Mesendoderm (in vitro differentiated cells): Measurements from ENCODE around the gene SOX8.

Experiments used
- DNase-seq: peaks from one replicate; pipeline ENCODE4 v3.0.0; 2013
- H2AK5ac ChIP-seq: 2 replicates; pipeline ENCODE4 v1.6.1; 2013; ENCODE audit warnings: low read length, inconsistent platforms
- H2BK120ac ChIP-seq: 2 replicates; pipeline ENCODE4 v1.6.1; 2013; ENCODE audit warnings: low read depth, mild to moderate bottlenecking, low read length, moderate library complexity, mixed read lengths
- H2BK15ac ChIP-seq: replicated peaks from 2 replicates; pipeline ENCODE4 v1.6.1; 2013; ENCODE audit warnings: low read depth, mild to moderate bottlenecking, moderate library complexity
- H2BK5ac ChIP-seq: 2 replicates; pipeline ENCODE4 v1.6.1; 2013; ENCODE audit warnings: low read length, inconsistent platforms
- H3K18ac ChIP-seq: 2 replicates; pipeline ENCODE4 v1.6.1; 2013; ENCODE audit warnings: mild to moderate bottlenecking, low read length, mixed read lengths
- H3K23ac ChIP-seq: one replicate; pipeline ENCODE4 v1.6.1; 2013; ENCODE audit warnings: low read length
- H3K27ac ChIP-seq: 2 replicates; pipeline ENCODE4 v1.5.1; 2013; ENCODE audit warnings: low read depth, mild to moderate bottlenecking, inconsistent platforms, low read length, moderate library complexity
- H3K27me3 ChIP-seq: 2 replicates; pipeline ENCODE4 v1.6.1; 2013; ENCODE audit warnings: low read length, control low read depth, mild to moderate bottlenecking, inconsistent platforms; ENCODE audit not compliant: insufficient read depth, poor library complexity
- H3K36me3 ChIP-seq: 2 replicates; pipeline ENCODE4 v1.6.1; 2013; ENCODE audit warnings: low read length, inconsistent platforms; ENCODE audit not compliant: control insufficient read depth, insufficient read depth
- H3K4ac ChIP-seq: one replicate; pipeline ENCODE4 v1.6.1; 2013; ENCODE audit warnings: low read depth, mild to moderate bottlenecking, low read length, moderate library complexity
- H3K4me1 ChIP-seq: 2 replicates; pipeline ENCODE4 v1.6.1; 2013; ENCODE audit warnings: low read depth, low read length, inconsistent platforms; ENCODE audit not compliant: control insufficient read depth
- H3K4me2 ChIP-seq: 2 replicates; pipeline ENCODE4 v1.6.1; 2013; ENCODE audit warnings: low read length
- H3K4me3 ChIP-seq: 2 replicates; pipeline ENCODE4 v1.5.1; 2013; ENCODE audit warnings: mild to moderate bottlenecking, low read length
- H3K56ac ChIP-seq: one replicate; pipeline ENCODE4 v1.6.1; 2013; ENCODE audit warnings: low read length
- H3K79me1 ChIP-seq: 2 replicates; pipeline ENCODE4 v1.6.1; 2013; ENCODE audit warnings: low read length, inconsistent platforms
- H3K79me2 ChIP-seq: 2 replicates; pipeline ENCODE4 v1.6.1; 2013; ENCODE audit warnings: mild to moderate bottlenecking, low read length; ENCODE audit not compliant: control insufficient read depth, insufficient read depth
- H3K9ac ChIP-seq: 2 replicates; pipeline ENCODE4 v1.6.1; 2013; ENCODE audit warnings: low read length, inconsistent platforms
- H4K5ac ChIP-seq: one replicate; pipeline ENCODE4 v1.6.1; 2013; ENCODE audit warnings: low read length
- H4K8ac ChIP-seq: one replicate; pipeline ENCODE4 v1.6.1; 2013; ENCODE audit warnings: low read depth, mild to moderate bottlenecking, control low read depth, low read length, moderate library complexity
- WGBS: extraction: QIAGEN DNeasy Blood & Tissue Kit; methylation state at CpG from one replicate; pipeline ENCODE4 v1.1.7; 2013; ENCODE audit warnings: low lambda C conversion rate, missing lambda C conversion rate; ENCODE audit not compliant: insufficient coverage; ENCODE audit errors: extremely low coverage; 5-methylcytosine and 5-hydroxymethylcytosine counted together

The SOX8 gene

DNA sequence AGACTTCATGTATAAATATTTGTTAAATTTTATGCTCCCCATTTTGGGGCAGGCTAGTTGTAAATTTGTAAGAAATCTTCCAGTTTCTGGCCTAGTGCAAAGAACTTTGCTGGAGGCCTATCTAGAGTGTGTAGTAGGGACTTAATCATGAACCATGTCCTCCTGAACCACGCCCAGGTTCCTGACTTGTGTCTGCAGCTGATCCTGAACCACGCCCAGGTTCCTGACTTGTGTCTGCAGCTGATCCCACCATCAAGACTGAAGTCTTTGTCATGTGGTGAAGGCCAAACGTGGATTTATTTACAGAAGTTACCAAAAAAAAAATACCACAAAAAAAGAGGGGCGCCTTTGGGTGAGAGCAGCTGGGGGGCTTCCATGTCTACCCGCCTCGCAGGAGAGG lies 43.8 kb upstream of the SOX8 start:
- Histone ChIP-seq H2BK15ac (no peak overlapping the region), H3K36me3 (no peaks in the 10 kb centered on the region), H3K56ac (no peak overlapping the region), H3K4me3 (no peak overlapping the region), H3K4me1 (no peaks in the 10 kb centered on the region), H3K4me2 (no peak overlapping the region), H2BK5ac (no peak overlapping the region), H2AK5ac (no peak overlapping the region), H3K27ac (no peak overlapping the region), H4K5ac (no peak overlapping the region), H3K4ac (no peak overlapping the region), H3K23ac (no peak overlapping the region), H3K79me1 (no peaks in the 10 kb centered on the region), H4K8ac (no peak overlapping the region), H3K18ac (no peak overlapping the region), H3K79me2 (no peaks in the 10 kb centered on the region), H3K9ac (no peak overlapping the region), H3K27me3 (no peaks in the 10 kb centered on the region), H2BK120ac (no peak overlapping the region)
- WGBS, result no CpG with 5 or more reads among the region's 6 CpGs
- DNase-seq, result no peak

DNA sequence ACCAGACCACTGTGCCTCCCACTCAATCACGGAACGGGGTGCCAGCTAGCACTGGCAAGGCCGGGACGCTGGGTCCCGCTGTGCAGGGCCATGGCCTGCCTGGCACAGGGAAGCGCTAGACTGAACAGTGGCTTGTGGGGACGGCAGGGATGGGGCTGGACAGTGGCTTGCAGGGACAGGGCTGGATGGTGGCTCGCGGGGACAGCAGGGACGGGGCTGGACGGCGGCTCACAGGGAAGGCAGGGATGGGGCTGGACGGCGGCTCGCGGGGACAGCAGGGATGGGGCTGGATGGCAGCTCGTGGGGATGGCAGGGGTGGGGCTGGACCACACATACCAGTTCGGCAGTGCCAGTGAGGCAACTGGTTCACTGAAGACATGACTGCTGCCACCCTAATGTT lies 43.4 kb upstream of the SOX8 start:
- Histone ChIP-seq H3K18ac (no peak overlapping the region), H3K56ac (no peak overlapping the region), H4K5ac (no peak overlapping the region), H3K4ac (no peak overlapping the region), H2BK5ac (no peak overlapping the region), H3K27me3 (no peaks in the 10 kb centered on the region), H3K79me2 (no peaks in the 10 kb centered on the region), H2BK120ac (no peak overlapping the region), H2BK15ac (no peak overlapping the region), H3K4me3 (no peak overlapping the region), H2AK5ac (no peak overlapping the region), H3K36me3 (no peaks in the 10 kb centered on the region), H3K9ac (no peak overlapping the region), H3K23ac (no peak overlapping the region), H3K79me1 (no peaks in the 10 kb centered on the region), H3K4me1 (no peaks in the 10 kb centered on the region), H3K4me2 (no peak overlapping the region), H3K27ac (no peak overlapping the region), H4K8ac (no peak overlapping the region)
- no peak for DNase-seq
- WGBS, result no CpG with 5 or more reads among the region's 18 CpGs

DNA sequence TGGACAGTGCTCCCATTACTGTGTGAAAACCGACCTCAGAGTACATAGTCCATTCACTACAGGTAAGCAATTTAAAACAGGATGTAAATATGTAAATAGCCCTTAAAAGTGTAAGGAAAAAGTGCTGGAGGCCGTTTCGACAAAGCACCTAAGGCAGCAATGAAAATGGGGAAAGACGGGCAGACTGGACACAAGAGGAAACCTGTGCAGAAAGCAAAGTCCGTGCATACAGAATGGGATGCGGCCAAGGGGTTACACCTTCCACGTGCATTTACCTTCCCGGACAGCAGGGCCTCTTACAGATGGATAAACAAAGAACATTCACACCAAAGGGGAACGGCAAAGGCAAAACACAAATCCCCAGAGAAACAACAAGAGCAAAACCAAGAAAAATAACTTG lies 42.8 kb upstream of the SOX8 start:
- Histone ChIP-seq H3K36me3 (no peaks in the 10 kb centered on the region), H2BK120ac (no peak overlapping the region), H3K9ac (no peak overlapping the region), H4K8ac (no peak overlapping the region), H3K27ac (no peak overlapping the region), H3K18ac (no peak overlapping the region), H3K79me1 (no peaks in the 10 kb centered on the region), H2AK5ac (no peak overlapping the region), H3K56ac (no peak overlapping the region), H3K4me1 (no peaks in the 10 kb centered on the region), H2BK5ac (no peak overlapping the region), H3K79me2 (no peaks in the 10 kb centered on the region), H3K4me3 (no peak overlapping the region), H3K4ac (no peak overlapping the region), H2BK15ac (no peak overlapping the region), H3K27me3 (no peaks in the 10 kb centered on the region), H3K23ac (no peak overlapping the region), H3K4me2 (no peak overlapping the region), H4K5ac (no peak overlapping the region)
- no peak for DNase-seq
- no CpG with 5 or more reads among the region's 9 CpGs for WGBS

DNA sequence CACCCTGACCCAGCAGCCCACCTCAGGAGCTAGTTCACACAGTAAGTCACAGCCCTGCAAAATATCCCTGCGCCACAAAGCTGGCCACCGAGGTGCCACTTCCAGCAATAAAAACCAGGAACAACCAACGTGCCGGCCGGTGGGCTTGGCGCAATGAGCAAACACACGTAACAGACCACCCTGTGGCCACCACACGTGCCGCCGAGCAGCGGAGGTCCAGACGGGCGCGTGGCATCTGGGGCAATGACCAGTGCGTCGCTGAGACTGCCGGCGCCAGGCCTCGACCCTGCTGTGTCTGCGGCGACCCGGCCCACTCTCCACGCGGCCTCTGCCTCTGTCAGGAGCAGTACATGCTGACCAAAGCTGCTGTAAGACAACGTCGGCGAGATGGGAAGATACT lies 42.3 kb upstream of the SOX8 start:
- no peaks in the 10 kb centered on the region for H3K79me2 ChIP-seq
- WGBS, result no CpG with 5 or more reads among the region's 27 CpGs
- no peaks in the 10 kb centered on the region for H3K27me3 ChIP-seq

DNA sequence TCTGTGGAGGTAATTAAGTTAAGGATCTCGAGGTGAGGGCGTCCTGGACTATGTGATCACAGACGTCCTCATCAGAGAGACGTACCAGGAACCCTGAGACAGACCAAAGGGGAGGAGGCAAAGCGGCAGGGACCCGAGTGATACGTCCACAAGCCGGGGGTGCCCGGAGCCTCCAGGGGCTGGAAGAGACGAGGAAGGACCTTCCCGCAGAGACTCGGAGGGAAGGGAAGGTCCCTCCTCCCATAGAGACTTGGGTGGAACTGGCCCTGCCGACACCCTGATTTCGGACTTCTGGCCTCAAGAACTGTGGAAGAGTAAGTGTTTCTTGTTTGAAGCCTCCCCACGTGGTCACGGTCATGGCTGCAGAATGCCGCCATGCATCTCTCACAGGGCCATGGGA lies 41.6 kb upstream of the SOX8 start:
- Histone ChIP-seq H3K27me3 (no peaks in the 10 kb centered on the region), H2AK5ac (no peak overlapping the region)

More for the DNA sequence above, 42.3 kb upstream of the SOX8 start:
- no peak overlapping the region for H2BK120ac ChIP-seq
- H4K5ac ChIP-seq, result no peak overlapping the region
- H3K36me3 ChIP-seq, result no peaks in the 10 kb centered on the region
- no peaks in the 10 kb centered on the region for H3K4me1 ChIP-seq
- H3K18ac ChIP-seq, result no peak overlapping the region
- no peak overlapping the region for H3K4ac ChIP-seq
- no peak overlapping the region for H2BK15ac ChIP-seq
- H4K8ac ChIP-seq, result no peak overlapping the region
- H3K56ac ChIP-seq, result no peak overlapping the region
- H3K23ac ChIP-seq, result no peak overlapping the region
- H3K27ac ChIP-seq, result no peak overlapping the region
- no peak overlapping the region for H2BK5ac ChIP-seq
- no peak overlapping the region for H3K4me2 ChIP-seq
- H2AK5ac ChIP-seq, result no peak overlapping the region
- no peak for DNase-seq
- no peak overlapping the region for H3K4me3 ChIP-seq
- no peak overlapping the region for H3K9ac ChIP-seq
- H3K79me1 ChIP-seq, result no peaks in the 10 kb centered on the region

DNA sequence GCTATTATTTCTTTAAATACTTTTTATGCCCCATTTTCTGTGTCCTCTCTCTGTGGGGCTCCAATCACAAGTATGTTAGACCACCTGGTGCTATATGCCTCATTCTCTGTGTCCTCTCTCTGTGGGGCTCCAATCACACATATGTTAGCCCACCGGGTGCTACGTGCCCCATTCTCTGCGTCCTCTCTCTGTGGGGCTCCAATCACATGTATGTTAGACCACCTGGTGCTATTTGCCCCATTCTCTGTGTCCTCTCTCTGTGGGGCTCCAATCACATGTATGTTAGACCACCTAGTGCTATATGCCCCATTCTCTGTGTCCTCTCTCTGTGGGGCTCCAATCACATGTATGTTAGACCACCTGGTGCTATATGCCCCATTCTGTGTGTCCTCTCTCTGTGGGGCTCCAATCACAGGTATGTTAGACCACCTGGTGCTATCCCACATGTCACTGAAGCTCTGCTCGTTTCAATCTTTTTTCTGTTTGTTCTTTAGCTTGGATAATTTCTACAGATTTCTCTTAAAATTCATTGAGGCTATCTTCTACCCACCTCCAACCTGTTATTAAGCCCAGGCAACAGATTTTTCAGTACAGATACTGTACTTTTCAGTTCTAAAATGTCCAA lies 39.0 kb upstream of the SOX8 start:
- DNase-seq, result no peak
- H3K4ac ChIP-seq, result no peak overlapping the region
- no peak overlapping the region for H3K4me3 ChIP-seq
- no peak overlapping the region for H4K5ac ChIP-seq
- no peak overlapping the region for H2AK5ac ChIP-seq
- no peak overlapping the region for H3K23ac ChIP-seq
- H3K18ac ChIP-seq, result no peak overlapping the region
- H2BK5ac ChIP-seq, result no peak overlapping the region
- H2BK15ac ChIP-seq, result no peak overlapping the region
- H2BK120ac ChIP-seq, result no peak overlapping the region
- whole genome bisulfite sequencing, result no CpG with 5 or more reads among the region's 4 CpGs
- no peaks in the 10 kb centered on the region for H3K79me1 ChIP-seq
- no peaks in the 10 kb centered on the region for H3K79me2 ChIP-seq
- H3K56ac ChIP-seq, result no peak overlapping the region
- H4K8ac ChIP-seq, result no peak overlapping the region
- no peaks in the 10 kb centered on the region for H3K4me1 ChIP-seq
- H3K4me2 ChIP-seq, result no peak overlapping the region
- no peak overlapping the region for H3K27ac ChIP-seq
- H3K27me3 ChIP-seq, result no peaks in the 10 kb centered on the region
- no peaks in the 10 kb centered on the region for H3K36me3 ChIP-seq
- H3K9ac ChIP-seq, result no peak overlapping the region

More for the DNA sequence above, 41.6 kb upstream of the SOX8 start:
- Histone ChIP-seq H3K4ac (no peak overlapping the region), H3K27ac (no peak overlapping the region), H3K4me2 (no peak overlapping the region), H2BK120ac (no peak overlapping the region), H4K8ac (no peak overlapping the region), H3K56ac (no peak overlapping the region), H3K9ac (no peak overlapping the region), H3K4me3 (no peak overlapping the region), H3K36me3 (no peaks in the 10 kb centered on the region), H2BK5ac (no peak overlapping the region), H3K4me1 (no peaks in the 10 kb centered on the region), H4K5ac (no peak overlapping the region), H2BK15ac (no peak overlapping the region), H3K23ac (no peak overlapping the region), H3K79me2 (no peaks in the 10 kb centered on the region), H3K79me1 (no peaks in the 10 kb centered on the region), H3K18ac (no peak overlapping the region)
- no CpG with 5 or more reads among the region's 17 CpGs for WGBS
- DNase-seq, result no peak
